CD8-positive, alpha-beta memory T cell (primary cell): Measurements from ENCODE around the gene NHLH2. TPM values are rescaled to one million over a fixed set of nuclear protein-coding genes. Genes with fewer than 3 reads are reported as not detected.
A peak's percentile ranks its signal among the peaks of the same experiment; 100 is the strongest.

Source experiments
- CTCF ChIA-PET: fragments of 350-600 bp; sonication (Branson Sonifier 250); formaldehyde crosslinking; loops from one replicate; lab custom pipeline; 2021; ENCODE audit warnings: antibody characterized with exemption; lab: Charles Lee
- POLR2A ChIA-PET: fragments of 350-600 bp; sonication (Branson Sonifier 250); formaldehyde crosslinking; loops from one replicate; lab custom pipeline; 2021; ENCODE audit warnings: antibody characterized with exemption; lab: Charles Lee
- DNase-seq, 5 donors: peaks; one replicate each; pipeline versions ENCODE4 v3.0.0 to v3.0.0-alpha.2; 2020 to 2022; ENCODE audit warnings: mixed read lengths in 1 of 5
- H3K27ac ChIP-seq: one replicate; pipeline ENCODE4 v1.7.0; 2013; ENCODE audit warnings: low read depth, mild to moderate bottlenecking, low read length, moderate library complexity
- H3K27me3 ChIP-seq: 2 replicates; pipeline ENCODE4 v1.7.0; 2013; ENCODE audit warnings: low read length, mild to moderate bottlenecking; ENCODE audit not compliant: insufficient read depth, poor library complexity, severe bottlenecking
- H3K36me3 ChIP-seq: 2 replicates; pipeline ENCODE4 v1.7.0; 2013; ENCODE audit warnings: mild to moderate bottlenecking, low read length, moderate library complexity; ENCODE audit not compliant: insufficient read depth
- H3K4me1 ChIP-seq: 2 replicates; pipeline ENCODE4 v1.7.0; 2013; ENCODE audit warnings: mild to moderate bottlenecking, low read length, moderate library complexity; ENCODE audit not compliant: insufficient read depth
- H3K4me3 ChIP-seq: 2 replicates; pipeline ENCODE4 v1.7.0; 2013; ENCODE audit warnings: mild to moderate bottlenecking, low read length
- H3K9me3 ChIP-seq: 2 replicates; pipeline ENCODE4 v1.7.0; 2013; ENCODE audit warnings: mild to moderate bottlenecking, low read length
- H3K27ac Mint-ChIP-seq, 8 donors: one replicate each; pipeline ENCODE4 v1.8.0; 2020 to 2021; ENCODE audit warnings: mixed read lengths in 8 of 8, mild to moderate bottlenecking in 6 of 8, inconsistent platforms in 3 of 8, moderate library complexity in 3 of 8
- H3K27me3 Mint-ChIP-seq, 2 donors: one replicate each; pipeline ENCODE4 v1.8.0; 2020 to 2021; ENCODE audit warnings: mixed read lengths in 2 of 2, mild to moderate bottlenecking in 1 of 2, moderate library complexity in 1 of 2
- H3K36me3 Mint-ChIP-seq, 3 donors: one replicate each; pipeline ENCODE4 v1.8.0; 2020 to 2021; ENCODE audit warnings: mixed read lengths in 3 of 3, inconsistent platforms in 1 of 3, mild to moderate bottlenecking in 1 of 3
- H3K4me1 Mint-ChIP-seq, 3 donors: one replicate each; pipeline ENCODE4 v1.8.0; 2020 to 2021; ENCODE audit warnings: mixed read lengths in 3 of 3, inconsistent platforms in 1 of 3, mild to moderate bottlenecking in 1 of 3
- H3K4me3 Mint-ChIP-seq, 7 donors: one replicate each; pipeline ENCODE4 v1.8.0; 2020 to 2021; ENCODE audit warnings: mixed read lengths in 7 of 7, mild to moderate bottlenecking in 6 of 7, moderate library complexity in 4 of 7, inconsistent platforms in 2 of 7
- H3K9me3 Mint-ChIP-seq, 5 donors: one replicate each; pipeline ENCODE4 v1.8.0; 2020 to 2022; ENCODE audit warnings: mixed read lengths in 5 of 5, mild to moderate bottlenecking in 3 of 5, moderate library complexity in 2 of 5, inconsistent platforms in 1 of 5
- polyA plus RNA-seq: library from polyadenylated mRNA; unstranded; fragments of 300-500 nt; fragmentation: Illumina TruSeq; gene quantifications from one replicate; pipeline ENCODE4 v1.2.3, GENCODE V29; 2021
- total RNA-seq, 2 experiments: library from RNA; stranded (reverse); gene quantifications; one replicate each; pipeline ENCODE4 v1.2.3, GENCODE V29; 2021

Gene NHLH2
- total and polyA plus RNA-seq, 3 experiments from 2014 or later: not detected

DNA sequence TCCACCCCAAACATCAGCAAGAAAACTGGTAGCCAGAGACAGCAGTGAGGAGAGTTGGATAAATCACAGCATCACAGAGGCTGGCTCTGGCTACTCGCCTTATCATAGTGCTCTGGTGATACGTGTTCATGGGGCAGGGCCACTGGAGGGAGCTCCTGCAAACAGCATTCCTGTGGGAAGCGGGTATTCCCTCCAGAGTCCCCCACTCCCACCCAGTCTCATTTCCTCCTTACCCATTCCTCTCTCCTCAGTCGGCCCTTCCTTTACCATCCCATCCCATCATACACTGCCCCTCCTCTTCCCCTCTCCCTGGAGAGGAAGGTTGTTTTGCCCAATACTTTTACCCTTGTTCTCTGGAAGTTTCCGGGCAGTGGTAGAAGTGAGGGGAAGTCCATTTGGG, 7.1 kb downstream of the NHLH2 start:
- H3K27ac ChIP-seq: no peak overlapping the region
- H3K4me3 ChIP-seq: no peak overlapping the region
- H3K27me3 ChIP-seq: no peaks in the 10 kb centered on the region
- H3K36me3 ChIP-seq: no peaks in the 10 kb centered on the region
- H3K4me3 Mint-ChIP-seq: no peak overlapping the region
- no peaks in the 10 kb centered on the region for H3K9me3 Mint-ChIP-seq
- DNase-seq: no peak
- no peaks in the 10 kb centered on the region for H3K36me3 Mint-ChIP-seq
- ChIA-PET POLR2A (no interaction called here), CTCF (no interaction called here)
- H3K4me1 ChIP-seq: no peaks in the 10 kb centered on the region
- H3K27ac Mint-ChIP-seq: no peak overlapping the region
- H3K4me1 Mint-ChIP-seq: peaks cover 3% of the 10 kb centered on the region in 3 donors
- H3K9me3 ChIP-seq: no peaks in the 10 kb centered on the region
- H3K27me3 Mint-ChIP-seq: peaks cover 37 to 80% of the 10 kb centered on the region in 2 donors

DNA sequence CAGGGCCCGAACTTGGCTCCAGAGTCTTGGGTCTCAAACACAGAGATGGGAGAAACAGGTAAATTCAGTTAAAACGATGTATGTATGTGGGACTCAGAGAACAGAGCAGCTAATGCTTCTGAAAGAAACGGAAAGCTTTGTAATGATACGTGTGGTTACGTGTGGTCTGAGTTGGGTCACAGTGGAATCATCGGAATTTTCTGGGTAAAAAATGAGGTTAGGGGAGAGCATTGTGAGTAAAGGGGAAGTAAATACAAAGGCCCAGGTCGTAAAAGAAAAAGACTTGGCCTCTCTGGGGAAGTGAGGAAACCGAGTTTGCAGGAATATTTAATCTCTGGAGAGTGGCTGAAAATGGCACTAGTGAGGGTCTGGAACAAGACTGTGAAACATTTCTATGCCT, 8.3 kb downstream of the NHLH2 start:
- peaks cover 40 to 88% of the 10 kb centered on the region in 2 donors for H3K27me3 Mint-ChIP-seq

DNA sequence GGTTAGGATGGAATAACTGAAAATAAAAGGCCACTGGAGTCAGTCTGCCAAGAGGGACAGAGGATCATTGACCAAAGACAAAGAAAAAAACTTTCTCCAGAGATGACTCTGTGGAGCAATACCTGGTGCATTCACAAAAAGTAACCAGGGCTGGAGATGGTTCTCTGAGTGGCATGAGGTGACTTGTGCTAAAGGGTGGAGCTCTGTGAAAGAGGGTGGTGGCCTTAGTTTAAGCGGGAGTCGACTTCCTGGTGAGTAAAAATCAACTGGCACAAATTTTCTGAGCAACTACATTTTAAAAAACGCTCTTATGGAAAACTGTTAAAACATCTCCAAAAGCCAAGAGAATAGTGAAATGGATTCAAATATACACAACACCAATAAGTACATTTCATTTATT, 10.0 kb downstream of the NHLH2 start:
- no peaks in the 10 kb centered on the region for H3K36me3 ChIP-seq
- Mint-ChIP-seq H3K36me3 (no peaks in the 10 kb centered on the region), H3K4me1 (peaks cover 2 to 9% (median 5%) of the 10 kb centered on the region in 3 donors), H3K4me3 (no peak overlapping the region), H3K9me3 (no peaks in the 10 kb centered on the region), H3K27me3 (peaks cover 34 to 86% of the 10 kb centered on the region in 2 donors), H3K27ac (no peak overlapping the region)
- H3K27me3 ChIP-seq: no peaks in the 10 kb centered on the region
- H3K4me3 ChIP-seq: no peak overlapping the region
- CTCF ChIA-PET: no interaction called here
- H3K4me1 ChIP-seq: no peaks in the 10 kb centered on the region
- no peak overlapping the region for H3K27ac ChIP-seq
- no peak for DNase-seq
- POLR2A ChIA-PET: no interaction called here
- H3K9me3 ChIP-seq: no peaks in the 10 kb centered on the region

More for the DNA sequence above, 8.3 kb downstream of the NHLH2 start:
- Mint-ChIP-seq H3K36me3 (no peaks in the 10 kb centered on the region), H3K9me3 (no peaks in the 10 kb centered on the region), H3K4me1 (peaks cover 4 to 9% (median 5%) of the 10 kb centered on the region in 3 donors), H3K4me3 (no peak overlapping the region), H3K27ac (no peak overlapping the region)
- Histone ChIP-seq H3K36me3 (no peaks in the 10 kb centered on the region), H3K4me1 (no peaks in the 10 kb centered on the region), H3K27ac (no peak overlapping the region), H3K4me3 (no peak overlapping the region), H3K27me3 (no peaks in the 10 kb centered on the region), H3K9me3 (no peaks in the 10 kb centered on the region)
- ChIA-PET POLR2A (no interaction called here), CTCF (no interaction called here)
- DNase-seq: no peak

DNA sequence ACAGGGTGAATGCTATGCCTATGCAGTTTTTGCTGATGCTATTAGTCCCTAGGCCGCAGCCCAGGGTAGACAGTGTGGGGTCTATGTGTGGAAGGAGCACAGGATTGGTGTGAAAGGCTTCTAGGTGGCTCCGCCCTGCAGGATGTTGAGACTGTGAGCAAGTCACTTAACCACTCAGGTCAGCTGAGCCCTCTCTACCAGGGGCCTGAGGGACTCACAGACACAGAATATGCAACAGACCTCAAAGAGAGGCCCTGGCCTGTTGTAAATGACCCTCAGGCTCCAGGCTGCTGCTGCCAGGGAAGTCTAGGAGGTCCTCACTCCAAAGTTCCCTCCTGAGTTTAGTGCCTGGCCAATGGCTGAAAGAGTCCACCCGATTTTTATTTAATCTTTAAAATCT, 11.0 kb downstream of the NHLH2 start:
- Mint-ChIP-seq H3K9me3 (no peaks in the 10 kb centered on the region), H3K27me3 (peaks cover 30 to 82% of the 10 kb centered on the region in 2 donors)
- CTCF ChIA-PET: no interaction called here

DNA sequence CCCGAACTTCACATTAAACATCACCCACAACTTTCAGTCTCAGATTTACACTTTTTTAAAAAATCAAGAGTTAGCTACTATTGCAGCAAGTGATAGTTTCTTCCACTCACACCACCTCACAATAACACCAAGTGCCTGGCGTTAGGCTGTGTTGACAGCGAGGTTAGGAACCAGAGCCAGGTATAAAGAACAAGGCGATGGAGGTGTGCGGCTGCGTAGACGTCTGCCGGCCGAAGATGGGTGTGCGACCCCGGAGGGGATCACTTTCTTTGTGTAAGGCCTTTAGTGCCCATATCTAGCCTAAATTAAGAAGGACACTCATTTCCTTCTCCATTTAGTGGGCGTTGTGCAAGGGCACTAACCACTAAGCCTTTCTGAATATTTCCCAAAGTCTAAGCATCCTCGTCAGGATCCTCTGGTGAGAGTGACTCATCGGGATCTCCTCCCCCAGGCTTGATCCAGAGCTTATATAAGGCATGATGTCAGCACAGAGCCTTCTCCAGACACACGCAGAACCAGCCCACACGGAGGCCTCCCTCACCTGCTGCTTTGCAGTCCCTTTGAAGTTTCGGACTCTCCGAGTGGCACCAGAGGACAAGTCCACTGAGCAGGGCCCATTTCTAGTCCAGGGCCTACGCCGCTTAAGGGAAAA, 11.8 kb downstream of the NHLH2 start:
- Histone ChIP-seq H3K9me3 (no peaks in the 10 kb centered on the region), H3K4me3 (no peak overlapping the region), H3K36me3 (no peaks in the 10 kb centered on the region), H3K4me1 (no peaks in the 10 kb centered on the region), H3K27me3 (no peaks in the 10 kb centered on the region), H3K27ac (no peak overlapping the region)
- no peaks in the 10 kb centered on the region for H3K9me3 Mint-ChIP-seq
- H3K4me1 Mint-ChIP-seq: peaks cover 2 to 9% (median 5%) of the 10 kb centered on the region in 3 donors
- H3K36me3 Mint-ChIP-seq: no peaks in the 10 kb centered on the region
- ChIA-PET POLR2A (no interaction called here), CTCF (no interaction called here)
- DNase-seq: no peak
- peaks cover 30 to 83% of the 10 kb centered on the region in 2 donors for H3K27me3 Mint-ChIP-seq
- H3K4me3 Mint-ChIP-seq: peak overlapping the region; percentile 31 to 70 (median 65)
- peak overlapping the region in 3 of 8 donors; percentile 43 to 62 (median 55) for H3K27ac Mint-ChIP-seq

More for the DNA sequence above, 11.0 kb downstream of the NHLH2 start:
- no peak overlapping the region for H3K4me3 Mint-ChIP-seq
- Histone ChIP-seq H3K9me3 (no peaks in the 10 kb centered on the region), H3K4me3 (no peak overlapping the region), H3K27ac (no peak overlapping the region), H3K36me3 (no peaks in the 10 kb centered on the region), H3K4me1 (no peaks in the 10 kb centered on the region), H3K27me3 (no peaks in the 10 kb centered on the region)
- no peak for DNase-seq
- no peaks in the 10 kb centered on the region for H3K36me3 Mint-ChIP-seq
- POLR2A ChIA-PET: no interaction called here
- H3K4me1 Mint-ChIP-seq: peaks cover 2 to 9% (median 5%) of the 10 kb centered on the region in 3 donors
- peak overlapping the region in 1 of 8 donors; percentile 7 for H3K27ac Mint-ChIP-seq

DNA sequence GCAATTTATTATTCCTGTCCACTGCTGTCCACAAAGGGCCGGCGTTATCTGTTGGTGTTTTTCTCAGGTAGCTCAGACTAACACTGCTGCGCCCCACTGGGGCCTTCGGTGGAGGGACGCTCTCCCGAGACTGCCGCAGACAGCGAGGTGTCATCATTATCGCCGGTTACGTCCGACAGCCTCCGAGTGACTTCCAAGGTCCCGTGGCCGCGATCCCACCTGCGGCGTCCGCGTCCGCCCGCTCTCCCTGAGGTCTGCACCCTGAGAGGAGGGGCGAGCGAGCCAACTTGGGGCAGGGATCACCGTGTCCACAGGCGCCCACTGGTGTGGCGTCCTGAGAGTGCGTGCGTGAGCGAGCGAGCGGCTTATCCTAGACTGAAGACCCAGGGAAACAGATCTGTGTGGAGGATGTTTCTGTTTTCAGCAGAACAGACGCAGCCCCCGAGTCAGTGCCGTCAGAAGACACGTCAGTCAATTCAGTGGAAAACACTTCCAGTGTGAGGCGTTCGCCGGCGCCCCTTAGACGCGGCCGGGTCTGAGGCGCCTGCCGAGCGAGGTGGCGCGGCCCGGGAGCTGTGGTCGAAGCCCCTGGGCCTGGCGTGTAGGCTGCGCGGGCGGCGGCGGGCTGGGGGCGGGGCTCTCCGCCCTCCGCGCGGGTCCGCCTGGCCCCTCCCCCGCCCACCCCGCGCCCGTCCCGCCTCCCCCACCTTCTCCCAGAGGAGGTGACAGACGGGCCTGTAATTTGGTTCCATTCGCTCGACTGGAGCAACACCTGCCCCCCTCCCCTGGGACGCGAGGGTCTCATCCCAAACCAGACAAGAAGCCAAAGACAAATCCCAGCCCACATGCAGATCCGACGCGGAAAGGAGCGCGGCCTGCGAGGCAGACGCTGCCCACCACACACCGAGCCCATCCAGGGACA, 12.6 kb downstream of the NHLH2 start:
- CTCF ChIA-PET: no interaction called here
- Mint-ChIP-seq H3K27me3 (peaks cover 27 to 78% of the 10 kb centered on the region in 2 donors), H3K9me3 (peaks cover 0 to under 1% (median 0%) of the 10 kb centered on the region in 5 donors), H3K27ac (peak overlapping the region in 2 of 8 donors; percentile 55 to 62), H3K4me3 (peak overlapping the region; percentile 31 to 70 (median 65)), H3K36me3 (no peaks in the 10 kb centered on the region), H3K4me1 (peaks cover 2 to 9% (median 5%) of the 10 kb centered on the region in 3 donors)
- Histone ChIP-seq H3K4me1 (no peaks in the 10 kb centered on the region), H3K27ac (no peak overlapping the region), H3K36me3 (no peaks in the 10 kb centered on the region), H3K9me3 (no peaks in the 10 kb centered on the region), H3K27me3 (no peaks in the 10 kb centered on the region), H3K4me3 (no peak overlapping the region)
- POLR2A ChIA-PET: no interaction called here
- DNase-seq: peak in 1 of 5 donors; percentile 30

DNA sequence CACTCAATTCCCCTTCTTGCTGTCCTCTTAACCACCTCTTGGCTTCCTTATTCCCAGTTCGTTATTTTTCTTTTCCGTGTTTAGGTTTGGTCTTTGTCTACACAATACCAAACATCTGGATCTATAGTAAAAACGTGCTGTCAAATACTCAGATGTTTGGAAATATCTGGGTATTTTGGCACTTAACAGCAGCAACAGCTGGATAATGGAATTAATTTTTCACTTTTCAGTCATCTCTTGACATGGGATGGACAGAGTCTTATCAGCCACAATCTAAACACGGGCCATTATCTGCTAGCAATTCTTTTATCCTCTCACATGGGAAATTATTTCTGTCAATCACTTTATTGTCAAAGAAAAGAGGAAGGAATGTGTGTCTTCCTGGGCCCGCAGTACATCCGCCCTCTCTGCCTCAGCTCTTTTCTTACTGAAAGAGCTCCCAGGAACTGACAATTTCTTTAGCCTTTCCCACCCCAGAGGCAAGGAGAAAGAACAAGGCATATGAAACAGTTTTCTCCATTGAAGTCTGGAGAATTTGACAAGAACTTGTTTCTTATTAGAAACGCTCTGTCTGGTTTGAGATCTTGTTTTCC, 13.4 kb downstream of the NHLH2 start:
- H3K27me3 Mint-ChIP-seq: peaks cover 20 to 70% of the 10 kb centered on the region in 2 donors
- Histone ChIP-seq H3K36me3 (no peaks in the 10 kb centered on the region), H3K4me3 (no peak overlapping the region), H3K9me3 (no peaks in the 10 kb centered on the region), H3K27ac (no peak overlapping the region), H3K4me1 (no peaks in the 10 kb centered on the region), H3K27me3 (no peaks in the 10 kb centered on the region)
- H3K27ac Mint-ChIP-seq: no peak overlapping the region
- ChIA-PET CTCF (no interaction called here), POLR2A (no interaction called here)
- DNase-seq: no peak
- H3K4me1 Mint-ChIP-seq: peaks cover 2 to 9% (median 5%) of the 10 kb centered on the region in 3 donors
- no peaks in the 10 kb centered on the region for H3K36me3 Mint-ChIP-seq
- H3K4me3 Mint-ChIP-seq: peak overlapping the region in 1 of 7 donors; percentile 57
- peaks cover 0 to 1% (median 0%) of the 10 kb centered on the region in 5 donors for H3K9me3 Mint-ChIP-seq
